HEK293 (cell line): ENCODE results near the gene PNPLA3.

Source experiments
- CTCF ChIA-PET: fragments of 350-600 bp; formaldehyde crosslinking; extraction: SDS; loops from one replicate; lab custom pipeline; 2021; ENCODE audit warnings: antibody characterized with exemption; lab: Yijun Ruan, JAX
- POLR2A ChIA-PET: fragments of 300-600 bp; formaldehyde crosslinking; extraction: SDS; loops from one replicate; lab custom pipeline; 2020; ENCODE audit warnings: antibody characterized with exemption, inconsistent platforms; lab: Yijun Ruan, JAX
- H3K27ac ChIP-seq: fragments of 200-500 bp; sonication (Bioruptor generic); 2 replicates; pipeline ENCODE4 v1.5.1; 2014; ENCODE audit warnings: low read depth, low read length, control low read depth, inconsistent platforms; ENCODE audit errors: extremely low read depth
- H3K36me3 ChIP-seq, 2 experiments: fragments of 200-500 bp in 1 of 2; sonication (Bioruptor generic) in 1 of 2; 1 replicate in 1 of 2; 2 replicates in 1 of 2; pipeline ENCODE4 v1.5.1; 2014 to 2017; ENCODE audit warnings: inconsistent platforms in 2 of 2, low read length in 2 of 2; ENCODE audit not compliant: control insufficient read depth in 2 of 2, insufficient read depth in 1 of 2
- H3K4me1 ChIP-seq: fragments of 200-500 bp; sonication (Bioruptor generic); 2 replicates; pipeline ENCODE4 v1.5.1; 2014; ENCODE audit warnings: mild to moderate bottlenecking, low read length, inconsistent platforms; ENCODE audit not compliant: control insufficient read depth, insufficient read depth
- H3K4me3 ChIP-seq: 2 replicates; pipeline ENCODE4 v1.5.1; 2011; ENCODE audit warnings: low read depth, mild to moderate bottlenecking, control low read depth, low read length, moderate library complexity
- H3K9me3 ChIP-seq: fragments of 200-500 bp; sonication (Bioruptor generic); 2 replicates; pipeline ENCODE4 v1.5.1; 2014; ENCODE audit warnings: low read depth, low read length, inconsistent platforms; ENCODE audit not compliant: control insufficient read depth, insufficient read depth
- BCL11B ChIP-seq: fragments of 450-650 bp; formaldehyde crosslinking; IDR thresholded peaks from 2 replicates; pipeline ENCODE4 v1.5.1; 2016; ENCODE audit warnings: low read depth, missing biosample characterization, missing genetic modification characterization
- EGR2 ChIP-seq: fragments of 450-650 bp; formaldehyde crosslinking; IDR thresholded peaks from 2 replicates; pipeline ENCODE4 v1.5.1; 2016; ENCODE audit warnings: low read depth, missing biosample characterization, missing genetic modification characterization
- KLF16 ChIP-seq: fragments of 450-650 bp; formaldehyde crosslinking; IDR thresholded peaks from 2 replicates; pipeline ENCODE4 v1.5.1; 2017; ENCODE audit warnings: missing biosample characterization, missing genetic modification characterization
- KLF7 ChIP-seq: fragments of 450-650 bp; formaldehyde crosslinking; IDR thresholded peaks from 2 replicates; pipeline ENCODE4 v1.5.1; 2016; ENCODE audit warnings: missing biosample characterization, missing genetic modification characterization, borderline replicate concordance
- SCRT2 ChIP-seq: fragments of 450-650 bp; formaldehyde crosslinking; IDR thresholded peaks from 2 replicates; pipeline ENCODE4 v1.5.1; 2016; ENCODE audit warnings: missing biosample characterization, missing genetic modification characterization
- SP2 ChIP-seq: fragments of 450-650 bp; formaldehyde crosslinking; IDR thresholded peaks from 2 replicates; pipeline ENCODE4 v1.5.1; 2016; ENCODE audit warnings: missing biosample characterization, missing genetic modification characterization
- YY1 ChIP-seq: fragments of 450-650 bp; formaldehyde crosslinking; IDR thresholded peaks from 2 replicates; pipeline ENCODE4 v1.5.1; 2018; ENCODE audit warnings: missing biosample characterization, missing genetic modification characterization
- YY2 ChIP-seq: fragments of 450-650 bp; formaldehyde crosslinking; IDR thresholded peaks from 2 replicates; pipeline ENCODE4 v1.5.1; 2016; ENCODE audit warnings: missing biosample characterization, missing genetic modification characterization
- ZBTB8A ChIP-seq: fragments of 450-650 bp; formaldehyde crosslinking; IDR thresholded peaks from 2 replicates; pipeline ENCODE4 v1.5.1; 2016; ENCODE audit warnings: missing biosample characterization, missing genetic modification characterization
- ZNF138 ChIP-seq: fragments of 450-650 bp; formaldehyde crosslinking; IDR thresholded peaks from 2 replicates; pipeline ENCODE4 v1.5.1; 2016; ENCODE audit warnings: missing biosample characterization, missing genetic modification characterization, borderline replicate concordance
- ZNF16 ChIP-seq: fragments of 450-650 bp; formaldehyde crosslinking; IDR thresholded peaks from 2 replicates; pipeline ENCODE4 v1.5.1; 2016; ENCODE audit warnings: low read depth, missing biosample characterization, missing genetic modification characterization
- ZNF266 ChIP-seq: fragments of 450-650 bp; formaldehyde crosslinking; IDR thresholded peaks from 2 replicates; pipeline ENCODE4 v1.5.1; 2016; ENCODE audit warnings: missing biosample characterization, missing genetic modification characterization, low read depth
- ZNF394 ChIP-seq: fragments of 450-650 bp; formaldehyde crosslinking; IDR thresholded peaks from 2 replicates; pipeline ENCODE4 v1.5.1; 2016; ENCODE audit warnings: missing biosample characterization, missing genetic modification characterization, mild to moderate bottlenecking, moderate library complexity, borderline replicate concordance
- ZNF423 ChIP-seq: fragments of 450-650 bp; formaldehyde crosslinking; IDR thresholded peaks from 2 replicates; pipeline ENCODE4 v1.5.1; 2016; ENCODE audit warnings: missing biosample characterization, missing genetic modification characterization
- ZNF513 ChIP-seq: fragments of 450-650 bp; IDR thresholded peaks from 2 replicates; pipeline ENCODE4 v1.5.1; 2018; ENCODE audit warnings: missing biosample characterization, missing genetic modification characterization
- ZNF560 ChIP-seq: fragments of 450-650 bp; formaldehyde crosslinking; IDR thresholded peaks from 2 replicates; pipeline ENCODE4 v1.5.1; 2017; ENCODE audit warnings: missing biosample characterization, missing genetic modification characterization, borderline replicate concordance
- ZNF639 ChIP-seq: fragments of 450-650 bp; formaldehyde crosslinking; IDR thresholded peaks from 2 replicates; pipeline ENCODE4 v1.5.1; 2016; ENCODE audit warnings: missing biosample characterization, missing genetic modification characterization
- ZNF777 ChIP-seq: fragments of 450-650 bp; formaldehyde crosslinking; IDR thresholded peaks from 2 replicates; pipeline ENCODE4 v1.5.1; 2017; ENCODE audit warnings: missing biosample characterization, missing genetic modification characterization, borderline replicate concordance
- ZNF837 ChIP-seq: fragments of 450-650 bp; formaldehyde crosslinking; IDR thresholded peaks from 2 replicates; pipeline ENCODE4 v1.5.1; 2016; ENCODE audit warnings: missing biosample characterization, missing genetic modification characterization
- ZXDB ChIP-seq: fragments of 450-650 bp; formaldehyde crosslinking; IDR thresholded peaks from 2 replicates; pipeline ENCODE4 v1.5.1; 2016; ENCODE audit warnings: missing biosample characterization, missing genetic modification characterization
- TF ChIP-seq, protein P1 (sequence below): fragments of 450-650 bp; formaldehyde crosslinking; IDR thresholded peaks from 2 replicates; pipeline ENCODE4 v1.5.1; 2016; ENCODE audit warnings: missing biosample characterization, missing genetic modification characterization
- TF ChIP-seq, protein P2 (sequence below): fragments of 450-650 bp; formaldehyde crosslinking; IDR thresholded peaks from 2 replicates; pipeline ENCODE4 v1.5.1; 2016; ENCODE audit warnings: missing biosample characterization, missing genetic modification characterization

PNPLA3 gene

DNA sequence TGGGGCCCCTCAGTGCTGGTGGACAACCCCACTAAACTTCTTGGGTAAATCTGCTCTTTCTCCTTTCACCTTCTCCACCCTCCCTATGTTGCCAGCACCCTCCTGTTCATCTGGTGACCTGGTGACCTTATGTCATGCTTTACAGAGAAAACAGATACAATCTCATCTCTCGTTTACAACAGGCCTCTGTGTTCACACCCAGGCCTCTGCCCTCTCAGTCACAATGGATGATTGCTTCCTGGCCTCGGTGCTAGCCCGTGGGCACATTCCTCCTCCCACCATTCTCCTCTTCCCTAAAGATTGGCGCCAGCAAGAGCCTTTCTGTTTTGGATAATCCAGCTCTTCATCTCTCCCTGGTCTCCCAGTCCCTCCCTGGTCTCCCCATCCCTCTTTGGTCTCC is 12.3 kb upstream of the PNPLA3 start:
- Histone ChIP-seq H3K4me3 (no peak overlapping the region), H3K36me3 (no peaks in the 10 kb centered on the region), H3K27ac (no peak overlapping the region), H3K4me1 (no peaks in the 10 kb centered on the region), H3K9me3 (no peaks in the 10 kb centered on the region)
- POLR2A ChIA-PET, result no interaction called here
- CTCF ChIA-PET, result no interaction called here
- no peak for TF ChIP-seq ZNF138 (tag by site-specific recombination)
- TF ChIP-seq EGR2 (tag by site-specific recombination), result peak; percentile 41; the same call in 1 of the 2 replicates

DNA sequence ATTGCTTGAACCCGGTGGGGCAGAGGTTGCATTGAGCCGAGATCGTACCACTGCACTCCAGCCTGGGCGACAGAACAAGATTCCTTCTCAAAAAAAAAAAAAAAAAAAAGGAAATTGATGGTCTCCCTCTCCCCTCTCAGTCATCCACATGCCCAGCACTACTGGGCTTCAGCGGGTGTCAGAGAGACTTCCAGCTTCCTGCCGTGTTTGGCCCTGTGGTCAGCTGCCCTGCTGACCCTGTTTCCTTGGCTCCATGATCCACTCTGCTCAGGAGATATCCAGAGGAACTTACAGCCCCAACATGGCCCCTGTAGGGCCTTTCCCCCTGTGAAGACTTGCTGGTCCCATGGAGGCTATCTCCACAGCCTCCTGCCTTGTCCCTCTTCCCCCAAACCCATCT is 6.1 kb upstream of the PNPLA3 start:
- H3K36me3 ChIP-seq, result no peaks in the 10 kb centered on the region
- no peaks in the 10 kb centered on the region for H3K9me3 ChIP-seq
- POLR2A ChIA-PET, result no interaction called here
- H3K27ac ChIP-seq, result no peak overlapping the region
- TF ChIP-seq YY1, result no peak
- TF ChIP-seq KLF16 (tag by site-specific recombination), result no peak
- TF ChIP-seq YY2 (tag by site-specific recombination), result no peak
- TF ChIP-seq, protein P1, sequence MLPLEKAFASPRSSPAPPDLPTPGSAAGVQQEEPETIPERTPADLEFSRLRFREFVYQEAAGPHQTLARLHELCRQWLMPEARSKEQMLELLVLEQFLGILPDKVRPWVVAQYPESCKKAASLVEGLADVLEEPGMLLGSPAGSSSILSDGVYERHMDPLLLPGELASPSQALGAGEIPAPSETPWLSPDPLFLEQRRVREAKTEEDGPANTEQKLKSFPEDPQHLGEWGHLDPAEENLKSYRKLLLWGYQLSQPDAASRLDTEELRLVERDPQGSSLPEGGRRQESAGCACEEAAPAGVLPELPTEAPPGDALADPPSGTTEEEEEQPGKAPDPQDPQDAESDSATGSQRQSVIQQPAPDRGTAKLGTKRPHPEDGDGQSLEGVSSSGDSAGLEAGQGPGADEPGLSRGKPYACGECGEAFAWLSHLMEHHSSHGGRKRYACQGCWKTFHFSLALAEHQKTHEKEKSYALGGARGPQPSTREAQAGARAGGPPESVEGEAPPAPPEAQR (tag by site-specific recombination), result no peak
- no peak for TF ChIP-seq SP2 (tag by site-specific recombination)
- no peak for TF ChIP-seq ZNF837
- no peak for TF ChIP-seq ZNF777 (tag by site-specific recombination)
- TF ChIP-seq, all 188 proteins: peak for 0
- CTCF ChIA-PET, result interaction anchor here (1.5 kb wide), 1 partner anchor 29 kb away, joined by 6 read pairs; no protein-coding TSS in a partner anchor
- H3K4me3 ChIP-seq, result no peak overlapping the region
- H3K4me1 ChIP-seq, result no peaks in the 10 kb centered on the region

DNA sequence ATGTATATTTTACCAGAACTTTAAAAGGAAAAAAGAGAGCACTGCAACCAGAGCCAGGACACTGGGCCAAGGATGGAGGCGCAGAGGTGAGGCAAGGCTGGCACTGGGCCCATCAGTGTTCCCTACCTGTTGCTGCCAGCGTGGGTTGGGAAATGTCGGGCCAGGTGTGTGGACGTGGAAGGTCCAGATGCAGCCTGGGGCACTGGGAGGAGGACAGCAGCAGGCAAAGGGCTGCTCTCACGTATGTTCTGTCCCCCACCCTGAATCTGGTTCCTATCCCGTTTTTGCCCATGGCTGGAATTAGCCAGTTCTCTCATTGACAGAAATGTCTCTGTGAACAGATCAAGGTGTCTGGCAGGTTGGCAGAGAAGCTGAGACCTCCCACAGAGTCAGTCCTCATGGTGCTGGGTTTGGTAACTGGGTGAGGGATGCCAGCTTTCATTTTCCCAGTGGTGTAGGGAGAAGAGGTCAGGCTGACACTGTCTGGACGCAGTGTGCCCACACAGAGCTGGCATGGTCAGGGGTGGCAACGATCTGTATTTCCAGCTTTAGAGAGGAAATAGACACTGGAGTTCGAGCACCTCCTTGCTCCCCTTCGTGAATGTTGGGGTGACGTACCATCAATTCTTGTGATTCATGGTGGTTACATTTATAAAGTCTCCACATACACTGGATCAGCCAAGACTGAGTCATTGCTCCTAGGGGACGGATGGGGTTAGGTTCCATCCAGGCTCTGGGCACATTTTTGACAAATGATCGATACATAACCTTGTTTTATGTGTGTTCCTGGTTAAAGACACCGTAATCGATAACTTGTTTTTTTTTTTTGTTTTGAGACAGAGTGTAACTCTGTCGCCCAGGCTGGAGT is 4.3 kb upstream of the PNPLA3 start:
- Histone ChIP-seq H3K9me3 (no peaks in the 10 kb centered on the region), H3K4me1 (peaks cover 3% of the 10 kb centered on the region; the same call in 1 of the 2 replicates), H3K36me3 (no peaks in the 10 kb centered on the region), H3K27ac (no peak overlapping the region), H3K4me3 (no peak overlapping the region)
- ChIA-PET CTCF (interaction anchor here (1.1 to 1.3 kb wide), 2 partner anchors 27 to 37 kb away, joined by 5 to 6 read pairs; no protein-coding TSS in a partner anchor), POLR2A (no interaction called here)
- TF ChIP-seq KLF7 (tag by site-specific recombination) (no peak), ZNF266 (no peak), ZXDB (tag by site-specific recombination) (no peak), ZBTB8A (no peak), ZNF394 (no peak), SCRT2 (tag by site-specific recombination) (peak; percentile 39; the same call in 1 of the 2 replicates)

- no peaks in the 10 kb centered on the region for H3K36me3 ChIP-seq
- POLR2A ChIA-PET, result interaction anchor here (1.3 kb wide), 2 partner anchors 24 to 34 kb away, joined by 4 to 5 read pairs; partner anchors contain the start of gene SAMM50
- CTCF ChIA-PET, result interaction anchor here (0.7 to 1.9 kb wide), 7 partner anchors 15 to 733 kb away, joined by 3 to 7 read pairs (median 3); no protein-coding TSS in a partner anchor
- no peaks in the 10 kb centered on the region for H3K9me3 ChIP-seq
- no peak overlapping the region for H3K4me3 ChIP-seq
- no peak overlapping the region for H3K27ac ChIP-seq
- H3K4me1 ChIP-seq, result peaks cover 3% of the 10 kb centered on the region; the same call in 1 of the 2 replicates
- TF ChIP-seq ZNF16 (tag by site-specific recombination), result no peak
- no peak for TF ChIP-seq ZNF423
- TF ChIP-seq ZNF639, result no peak
- TF ChIP-seq, protein P2, sequence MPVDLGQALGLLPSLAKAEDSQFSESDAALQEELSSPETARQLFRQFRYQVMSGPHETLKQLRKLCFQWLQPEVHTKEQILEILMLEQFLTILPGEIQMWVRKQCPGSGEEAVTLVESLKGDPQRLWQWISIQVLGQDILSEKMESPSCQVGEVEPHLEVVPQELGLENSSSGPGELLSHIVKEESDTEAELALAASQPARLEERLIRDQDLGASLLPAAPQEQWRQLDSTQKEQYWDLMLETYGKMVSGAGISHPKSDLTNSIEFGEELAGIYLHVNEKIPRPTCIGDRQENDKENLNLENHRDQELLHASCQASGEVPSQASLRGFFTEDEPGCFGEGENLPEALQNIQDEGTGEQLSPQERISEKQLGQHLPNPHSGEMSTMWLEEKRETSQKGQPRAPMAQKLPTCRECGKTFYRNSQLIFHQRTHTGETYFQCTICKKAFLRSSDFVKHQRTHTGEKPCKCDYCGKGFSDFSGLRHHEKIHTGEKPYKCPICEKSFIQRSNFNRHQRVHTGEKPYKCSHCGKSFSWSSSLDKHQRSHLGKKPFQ (tag by site-specific recombination), result no peak
- TF ChIP-seq BCL11B (tag by site-specific recombination), result no peak
- TF ChIP-seq ZNF560 (tag by site-specific recombination), result no peak
- no peak for TF ChIP-seq ZNF513 (tag by site-specific recombination)
Observed at GRCh38 chr22:43921370-43921769, 2.2 kb upstream of the PNPLA3 start.
